ENCODE measurements around the gene TRPC6. TPM values are rescaled to one million over a fixed set of nuclear protein-coding genes. Genes with fewer than 3 reads are reported as not detected.

The TRPC6 gene
- total and polyA plus RNA-seq, 2 of the 8 experiments (the other 6 are each of a cell fraction or from before 2014, with no cell fraction given), result 0.26 to 0.39 TPM

DNA sequence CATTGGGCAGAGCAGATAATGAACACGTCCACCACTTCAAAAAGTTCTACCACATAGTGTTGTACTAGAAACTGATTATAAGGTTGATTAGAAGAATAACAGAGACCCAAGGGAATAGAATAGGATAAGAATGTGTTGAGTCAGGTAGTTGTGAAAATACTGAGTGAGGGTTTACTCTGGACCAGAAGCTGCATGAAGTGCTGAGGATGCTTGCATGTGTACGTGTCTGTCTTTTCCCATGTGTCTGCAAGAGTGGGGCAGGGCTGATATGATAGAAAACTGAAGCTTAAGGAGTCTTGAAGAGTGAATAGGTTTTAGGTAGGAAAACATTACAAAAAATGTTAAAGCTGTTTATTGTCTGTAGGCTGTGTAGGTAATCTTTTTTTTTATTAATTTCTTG is 20.6 kb downstream of the TRPC6 start:
- POLR2A ChIA-PET (ENCODE audit: partially characterized antibody), result no interaction called here
- no peak overlapping the region for H2BK5ac ChIP-seq (ENCODE audit: low read depth, low read length)
- no peak overlapping the region for H3K9ac ChIP-seq (replicated peaks in 1 of 4; ENCODE audit: extremely low read depth in 1 of 4, low read depth in 3 of 4, low read length in 3 of 4)
- no peak overlapping the region for H2BK12ac ChIP-seq (ENCODE audit: low read depth, low read length)
- CTCF ChIA-PET (ENCODE audit: partially characterized antibody), result interaction anchor here (0.7 to 2.2 kb wide), 4 partner anchors 9 to 106 kb away, joined by 3 to 5 read pairs (median 3); no protein-coding TSS in a partner anchor
- no peak overlapping the region for H3K14ac ChIP-seq (ENCODE audit: insufficient read length)
- H3K27me3 ChIP-seq (replicated peaks in 1 of 4; ENCODE audit: control insufficient read depth in 3 of 4, extremely low read depth in 1 of 4, insufficient read depth in 3 of 4, low read length in 3 of 4), result no peaks in the 10 kb centered on the region
- H3K79me1 ChIP-seq (ENCODE audit: low read depth, low read length), result no peaks in the 10 kb centered on the region
- H3K27ac ChIP-seq (ENCODE audit: low read depth, low read length), result no peak overlapping the region
- no peaks in the 10 kb centered on the region for H3K79me2 ChIP-seq (ENCODE audit: control insufficient read depth in 1 of 2, insufficient read depth in 2 of 2, low read length in 2 of 2)
- H3K4me2 ChIP-seq (ENCODE audit: insufficient read depth in 1 of 2, low read depth in 2 of 2, low read length in 2 of 2), result no peak overlapping the region
- H3K56ac ChIP-seq (replicated peaks; ENCODE audit: insufficient read length, low read depth, low read length), result no peak overlapping the region
- H4K8ac ChIP-seq (ENCODE audit: extremely low read depth, insufficient read depth, low read length), result no peak overlapping the region
- H3K23me2 ChIP-seq (ENCODE audit: low read depth, low read length), result no peaks in the 10 kb centered on the region
- H3K9me3 ChIP-seq (ENCODE audit: insufficient read depth in 2 of 2, low read depth in 1 of 2, low read length in 1 of 2), result no peaks in the 10 kb centered on the region
- H2AK5ac ChIP-seq (ENCODE audit: low read depth, low read length), result no peak overlapping the region
- no peaks in the 10 kb centered on the region for H4K20me1 ChIP-seq (replicated peaks in 1 of 2; ENCODE audit: control insufficient read depth in 1 of 2, insufficient read depth in 2 of 2, low read length in 2 of 2)
- H2BK20ac ChIP-seq (ENCODE audit: low read length), result no peak overlapping the region
- H3K4ac ChIP-seq (replicated peaks; ENCODE audit: insufficient read length, low read depth, low read length), result no peak overlapping the region
- H3K36me3 ChIP-seq (ENCODE audit: control insufficient read depth in 2 of 4, insufficient read depth in 4 of 4, low read length in 3 of 4), result no peaks in the 10 kb centered on the region
- H2AFZ ChIP-seq (ENCODE audit: low read length), result no peak overlapping the region
- 85% methylated on average over 2 of the region's 2 CpGs; no CpG with 5 or more reads in 1 of the 2 experiments for WGBS, 2 experiments (ENCODE audit: extremely low coverage in 1 of 2, insufficient coverage in 1 of 2, insufficient read length in 1 of 2, insufficient replicate concordance in 2 of 2, low coverage in 1 of 2, low lambda C conversion rate in 2 of 2, missing lambda C conversion rate in 1 of 2)
- H2BK120ac ChIP-seq (replicated peaks; ENCODE audit: low read depth, low read length), result no peak overlapping the region
- no peak overlapping the region for H3K4me3 ChIP-seq (ENCODE audit: extremely low read depth in 1 of 4, insufficient read depth in 2 of 4, low read depth in 3 of 4, low read length in 4 of 4)
- H3K18ac ChIP-seq (ENCODE audit: extremely low read depth, low read length), result no peak overlapping the region
- H4K5ac ChIP-seq (ENCODE audit: insufficient read length, low read depth, low read length), result no peak overlapping the region
- peaks cover 0 to 8% (median 2%) of the 10 kb centered on the region in 4 experiments; a peak in 2 of 7 replicates for H3K4me1 ChIP-seq (replicated peaks in 1 of 4; ENCODE audit: control insufficient read depth in 3 of 4, insufficient read depth in 4 of 4, low read length in 3 of 4)
- TF ChIP-seq FOSL1 (IDR thresholded peaks at IDR 0.05; ENCODE audit: insufficient read depth, low read depth, low read length), result no peak
- TF ChIP-seq SIN3A (conservative IDR thresholded peaks at IDR 0.05 in 1 of 2, IDR thresholded peaks at IDR 0.05 in 1 of 2; ENCODE audit: low read depth in 1 of 2, low read length in 2 of 2), result no peak
- no peak for TF ChIP-seq KDM1A (IDR thresholded peaks at IDR 0.05; ENCODE audit: borderline replicate concordance, low read length)
- no peak for TF ChIP-seq CREB1 (IDR thresholded peaks at IDR 0.05)
- no peak for TF ChIP-seq RBBP5 (IDR thresholded peaks at IDR 0.05; ENCODE audit: borderline replicate concordance, low read depth, low read length)
- TF ChIP-seq TEAD4 (IDR thresholded peaks at IDR 0.05; ENCODE audit: low read depth, low read length), result no peak
- DNase-seq (ENCODE audit: low read depth in 1 of 2, low spot score in 2 of 2) (no peak), FAIRE-seq (no peak)
- H4K91ac ChIP-seq (replicated peaks; ENCODE audit: insufficient read length, low read length), result no peak overlapping the region
- H3K23ac ChIP-seq (ENCODE audit: insufficient read length), result no peak overlapping the region
- H2BK15ac ChIP-seq (ENCODE audit: low read length), result no peak overlapping the region
